PC-9 (cell line): ENCODE results near the gene CRTAC1. TPM values are rescaled to one million over a fixed set of nuclear protein-coding genes. Genes with fewer than 3 reads are reported as not detected.

ENCODE experiments used
- BruUV-seq: library from RNA; stranded (reverse); fragments of 400-500 nt; replicated peaks from 2 replicates; lab custom pipeline; 2021; lab: Mats Ljungman, UMichigan
- CTCF ChIA-PET: fragments of 300-600 bp; sonication (Branson Sonifier 250); formaldehyde crosslinking; loops from one replicate; lab custom pipeline; 2022; ENCODE audit warnings: antibody characterized with exemption; lab: Charles Lee
- POLR2A ChIA-PET: fragments of 300-600 bp; sonication (Branson Sonifier 250); formaldehyde crosslinking; loops from one replicate; lab custom pipeline; 2022; ENCODE audit warnings: antibody characterized with exemption; ENCODE audit not compliant: unreplicated experiment; lab: Charles Lee
- DNase-seq, 2 experiments: peaks; one replicate each; pipeline versions ENCODE4 v3.0.0 to v3.0.0-alpha.2; 2015 to 2022; ENCODE audit warnings: mixed read lengths in 1 of 2
- H2AFZ ChIP-seq: fragments of 200-600 bp; sonication (generic); 2 replicates; pipeline ENCODE4 v1.8.1; 2017; ENCODE audit warnings: antibody characterized with exemption
- H3F3A ChIP-seq: fragments of 200-600 bp; sonication (generic); 2 replicates; pipeline ENCODE4 v1.8.1; 2017; ENCODE audit warnings: antibody characterized with exemption, mild to moderate bottlenecking, low read depth; ENCODE audit not compliant: insufficient read depth
- H3K27ac ChIP-seq: fragments of 200-600 bp; sonication (generic); 2 replicates; pipeline ENCODE4 v1.6.1; 2016; ENCODE audit warnings: mixed run types
- H3K27me3 ChIP-seq: fragments of 200-600 bp; sonication (generic); 2 replicates; pipeline ENCODE4 v1.6.1; 2016; ENCODE audit warnings: low read depth, mixed run types; ENCODE audit not compliant: insufficient read depth
- H3K36me3 ChIP-seq: fragments of 200-600 bp; sonication (generic); 2 replicates; pipeline ENCODE4 v1.6.1; 2016; ENCODE audit warnings: low read depth, mixed run types
- H3K4me1 ChIP-seq: fragments of 200-600 bp; sonication (generic); replicated peaks from 2 replicates; pipeline ENCODE4 v1.6.1; 2016; ENCODE audit warnings: mixed run types; ENCODE audit not compliant: insufficient read depth
- H3K4me2 ChIP-seq: fragments of 200-600 bp; sonication (generic); 2 replicates; pipeline ENCODE4 v1.6.1; 2017; ENCODE audit warnings: mixed run types
- H3K4me3 ChIP-seq: fragments of 200-600 bp; sonication (generic); 2 replicates; pipeline ENCODE4 v1.6.1; 2016; ENCODE audit warnings: mixed run types
- H3K79me2 ChIP-seq: fragments of 200-600 bp; sonication (generic); 2 replicates; pipeline ENCODE4 v1.6.1; 2017; ENCODE audit warnings: low read depth, mixed run types
- H3K9me2 ChIP-seq: fragments of 200-600 bp; sonication (generic); 2 replicates; pipeline ENCODE4 v1.8.1; 2017; ENCODE audit warnings: mild to moderate bottlenecking; ENCODE audit not compliant: insufficient read depth
- H3K9me3 ChIP-seq: fragments of 200-600 bp; sonication (generic); 2 replicates; pipeline ENCODE4 v1.8.1; 2016; ENCODE audit warnings: low read depth; ENCODE audit not compliant: insufficient read depth
- H4K20me1 ChIP-seq: fragments of 200-600 bp; sonication (generic); 2 replicates; pipeline ENCODE4 v1.8.1; 2017; ENCODE audit not compliant: insufficient read depth
- CTCF ChIP-seq: fragments of 200-600 bp; sonication (generic); conservative IDR thresholded peaks from 2 replicates; pipeline ENCODE4 v1.6.1; 2017; ENCODE audit warnings: mixed run types, antibody characterized with exemption, mild to moderate bottlenecking, moderate library complexity
- EZH2 ChIP-seq: fragments of 200-600 bp; sonication (generic); IDR thresholded peaks from 2 replicates; pipeline ENCODE4 v1.8.0; 2017; ENCODE audit warnings: antibody characterized with exemption, low read depth
- intact Hi-C: fragments of 100-400 bp; cut with micrococcal nuclease; formaldehyde crosslinking; loops from one replicate; pipeline ENCODE4 v1.10.0; 2022; ENCODE audit not compliant: unreplicated experiment
- total RNA-seq: library from RNA; stranded (reverse); gene quantifications from 2 replicates; pipeline ENCODE4 v1.2.3, GENCODE V29; 2021

The CRTAC1 gene
- total RNA-seq, 1 experiment from 2014 or later, result not detected

GRCh38 chr10:97928897-97929296 lies 101.5 kb downstream of the CRTAC1 start:
- Histone ChIP-seq H3K4me1 (no peaks in the 10 kb centered on the region), H3F3A (no peaks in the 10 kb centered on the region), H2AFZ (no peak overlapping the region), H3K79me2 (no peaks in the 10 kb centered on the region), H3K36me3 (no peaks in the 10 kb centered on the region), H3K9me2 (no peaks in the 10 kb centered on the region), H4K20me1 (no peaks in the 10 kb centered on the region), H3K4me3 (no peak overlapping the region), H3K9me3 (no peaks in the 10 kb centered on the region), H3K27ac (no peak overlapping the region), H3K4me2 (no peak overlapping the region), H3K27me3 (peaks cover 73% of the 10 kb centered on the region)
- CTCF ChIA-PET, result no interaction called here
- POLR2A ChIA-PET, result no interaction called here
- no peak for DNase-seq
- intact Hi-C loops, result no loop called here
- TF ChIP-seq CTCF (no peak), EZH2 (no peak)
- BruUV-seq, result no TSS peak

GRCh38 chr10:97927622-97928021 lies 102.8 kb downstream of the CRTAC1 start:
- Histone ChIP-seq H3K36me3 (no peaks in the 10 kb centered on the region), H3K9me3 (no peaks in the 10 kb centered on the region), H3K4me3 (no peak overlapping the region), H3K27me3 (peaks cover 76% of the 10 kb centered on the region), H3K9me2 (no peaks in the 10 kb centered on the region), H3K27ac (no peak overlapping the region), H3K79me2 (no peaks in the 10 kb centered on the region), H3K4me1 (no peaks in the 10 kb centered on the region), H2AFZ (no peak overlapping the region), H3K4me2 (no peak overlapping the region), H4K20me1 (no peaks in the 10 kb centered on the region), H3F3A (no peaks in the 10 kb centered on the region)
- DNase-seq, result no peak
- BruUV-seq, result no TSS peak
- CTCF ChIA-PET, result interaction anchor here (0.6 kb wide), 1 partner anchor 134 kb away, joined by 7 read pairs; no protein-coding TSS in a partner anchor
- intact Hi-C loops, result no loop called here
- TF ChIP-seq CTCF (no peak), EZH2 (no peak)
- POLR2A ChIA-PET, result no interaction called here

- CTCF ChIA-PET, result no interaction called here
- POLR2A ChIA-PET, result no interaction called here
- Histone ChIP-seq H2AFZ (no peak overlapping the region), H3K79me2 (no peaks in the 10 kb centered on the region), H3K4me3 (no peak overlapping the region), H3K36me3 (no peaks in the 10 kb centered on the region), H3K9me3 (no peaks in the 10 kb centered on the region), H3K4me1 (no peaks in the 10 kb centered on the region), H3K27ac (no peak overlapping the region), H3K27me3 (peaks cover 65% of the 10 kb centered on the region), H3F3A (no peaks in the 10 kb centered on the region), H3K4me2 (no peak overlapping the region), H4K20me1 (no peaks in the 10 kb centered on the region), H3K9me2 (no peaks in the 10 kb centered on the region)
- TF ChIP-seq CTCF (no peak), EZH2 (no peak)
- DNase-seq, result no peak
- BruUV-seq, result no TSS peak
- intact Hi-C loops, result no loop called here
Observed at GRCh38 chr10:97926055-97926454, 104.4 kb downstream of the CRTAC1 start.
